Stimulated activated CD4-positive, alpha-beta T cell treated with anti-CD3 and anti-CD28 coated beads, Interleukin-1b, Interleukin-23, amount 100 ng/mL, for 1 hour (primary cell): ENCODE data around the gene PITPNM1.
"Not testable (repeated sequence)": the region's sequence is repeated elsewhere in the genome, so short reads cannot be mapped to it uniquely, and the experiment has no call there.

Experiments
- DNase-seq, 2 donors: peaks; one replicate each; pipeline ENCODE4 v3.0.0-alpha.2; 2020; ENCODE audit warnings: low read depth in 2 of 2

The PITPNM1 gene

DNA sequence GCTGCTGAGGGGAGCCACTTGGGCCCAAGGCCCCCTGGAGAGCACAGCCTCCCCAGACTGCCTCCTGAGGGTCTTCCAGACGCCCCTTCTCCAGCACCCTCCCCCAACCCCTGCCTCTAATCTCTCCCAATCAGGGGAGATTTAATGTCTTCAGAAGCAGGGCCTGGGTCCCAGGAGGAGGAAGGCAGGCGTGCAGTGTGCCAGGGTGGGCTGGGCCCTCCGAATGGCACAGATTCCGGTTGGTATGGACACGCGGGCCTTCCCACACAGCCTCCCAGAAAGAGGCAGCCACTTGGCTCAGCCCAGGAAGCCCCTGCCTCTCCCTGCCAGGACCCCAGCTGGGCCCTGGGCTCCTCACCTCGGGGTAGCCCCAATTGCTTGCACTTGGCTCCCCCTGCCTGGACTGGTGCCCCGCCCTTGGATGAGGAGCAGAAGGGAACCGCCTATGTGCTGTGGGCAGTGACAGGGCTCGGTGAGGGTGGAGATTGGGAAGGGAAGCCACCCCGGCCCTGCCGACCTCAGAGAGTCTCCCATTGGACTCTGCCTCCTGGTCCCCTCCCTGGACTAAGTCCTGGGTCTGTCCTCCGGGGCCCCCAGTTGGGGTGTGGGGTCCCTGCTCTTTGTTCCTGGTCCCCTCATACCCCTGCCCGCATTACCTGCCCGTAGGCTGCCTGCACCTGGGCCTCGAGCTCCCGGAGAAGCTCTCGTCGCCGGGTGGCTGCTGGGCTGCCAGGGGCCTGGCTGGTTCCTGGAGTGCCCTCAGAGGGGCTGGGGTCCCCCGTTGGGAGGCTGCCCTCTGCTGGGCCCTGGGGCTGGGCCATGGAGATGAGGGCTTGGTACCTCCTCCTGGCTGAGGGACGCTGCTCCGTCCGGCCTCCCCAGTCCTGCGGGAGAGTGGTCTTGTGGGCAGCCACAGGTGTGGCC, 18.7 kb upstream of the PITPNM1 start:
- no peak for DNase-seq

DNA sequence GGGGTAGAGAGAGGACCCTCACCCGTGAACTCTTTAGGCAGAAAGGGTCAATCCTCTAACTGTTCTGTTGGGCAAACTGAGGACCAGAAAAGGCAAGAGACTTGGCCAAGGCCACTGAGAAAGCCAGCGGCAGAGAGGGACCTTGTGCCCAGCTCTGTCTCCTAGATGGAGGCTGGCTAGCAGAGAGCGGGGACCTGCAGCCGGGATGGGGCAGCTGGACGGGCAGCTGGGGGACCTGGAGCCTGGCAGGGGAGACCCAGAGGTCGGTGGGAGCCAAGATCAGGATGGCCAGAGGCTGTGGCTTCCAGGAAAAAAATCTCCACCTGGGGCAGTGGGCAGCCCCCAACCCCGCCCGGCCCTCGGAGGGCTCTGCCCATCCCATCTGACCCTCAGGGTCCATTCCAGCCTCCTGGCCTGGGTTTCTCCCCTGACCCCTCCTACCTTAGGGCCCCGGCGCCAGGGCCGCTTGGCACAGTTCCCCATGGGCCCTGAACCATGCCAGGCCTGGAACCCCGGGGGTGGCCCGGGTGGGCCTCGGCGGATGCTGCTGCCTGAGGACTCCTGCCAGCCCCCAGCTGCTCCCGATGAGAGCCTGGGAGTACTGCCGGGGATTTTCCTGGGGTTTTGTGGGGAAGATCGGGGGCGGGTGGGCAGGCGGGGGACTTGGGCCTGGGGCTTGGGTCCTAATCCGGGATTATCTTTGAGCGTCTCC, 17.8 kb upstream of the PITPNM1 start, which contains the start of gene CABP2:
Gene CABP2 (minus strand): TSS at position 603 of the 712 bp plus-strand sequence. CDS start 120 bp downstream, at position 483.
- no peak for DNase-seq

DNA sequence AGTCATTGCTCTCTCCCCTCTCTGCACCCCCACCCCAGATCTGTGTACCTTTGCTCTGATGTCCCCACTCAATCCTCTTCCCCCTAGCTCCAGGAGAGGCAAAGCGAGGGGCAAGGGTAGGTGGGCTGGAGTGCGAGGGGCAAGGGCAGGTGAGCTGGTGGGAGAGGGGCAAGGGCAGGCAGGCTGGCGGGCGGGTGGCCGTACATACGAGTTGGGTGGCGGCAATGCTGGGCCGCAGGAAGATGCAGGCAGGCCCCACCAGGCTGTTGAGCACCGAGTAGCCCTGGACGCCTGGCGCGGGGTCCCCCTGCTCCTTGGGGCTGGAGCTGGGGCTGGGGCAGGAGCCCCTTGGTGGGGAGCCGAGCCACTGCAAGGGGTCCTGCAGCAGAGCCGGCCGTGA, 17.2 kb upstream of the PITPNM1 start:
- no peak for DNase-seq

DNA sequence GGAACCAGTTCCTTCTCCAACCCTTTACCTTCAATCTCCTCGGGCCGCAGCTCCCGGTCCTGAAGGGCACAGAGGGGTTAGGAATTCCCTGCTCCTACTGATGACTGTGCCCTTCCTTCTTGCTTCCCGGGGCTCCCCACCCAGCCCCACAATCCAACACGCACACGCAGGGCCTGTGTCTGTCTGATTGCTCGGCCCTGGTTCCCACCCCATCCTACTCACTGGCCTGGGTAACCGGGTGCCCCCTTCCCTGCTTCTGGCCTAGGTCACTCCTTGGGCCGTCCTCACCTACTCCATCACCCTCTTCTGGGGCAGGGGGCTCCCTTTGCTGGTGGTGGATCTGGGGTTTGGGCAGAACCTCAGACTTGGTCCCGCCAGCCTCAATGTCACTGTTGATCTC, 16.8 kb upstream of the PITPNM1 start:
- DNase-seq, result no peak

DNA sequence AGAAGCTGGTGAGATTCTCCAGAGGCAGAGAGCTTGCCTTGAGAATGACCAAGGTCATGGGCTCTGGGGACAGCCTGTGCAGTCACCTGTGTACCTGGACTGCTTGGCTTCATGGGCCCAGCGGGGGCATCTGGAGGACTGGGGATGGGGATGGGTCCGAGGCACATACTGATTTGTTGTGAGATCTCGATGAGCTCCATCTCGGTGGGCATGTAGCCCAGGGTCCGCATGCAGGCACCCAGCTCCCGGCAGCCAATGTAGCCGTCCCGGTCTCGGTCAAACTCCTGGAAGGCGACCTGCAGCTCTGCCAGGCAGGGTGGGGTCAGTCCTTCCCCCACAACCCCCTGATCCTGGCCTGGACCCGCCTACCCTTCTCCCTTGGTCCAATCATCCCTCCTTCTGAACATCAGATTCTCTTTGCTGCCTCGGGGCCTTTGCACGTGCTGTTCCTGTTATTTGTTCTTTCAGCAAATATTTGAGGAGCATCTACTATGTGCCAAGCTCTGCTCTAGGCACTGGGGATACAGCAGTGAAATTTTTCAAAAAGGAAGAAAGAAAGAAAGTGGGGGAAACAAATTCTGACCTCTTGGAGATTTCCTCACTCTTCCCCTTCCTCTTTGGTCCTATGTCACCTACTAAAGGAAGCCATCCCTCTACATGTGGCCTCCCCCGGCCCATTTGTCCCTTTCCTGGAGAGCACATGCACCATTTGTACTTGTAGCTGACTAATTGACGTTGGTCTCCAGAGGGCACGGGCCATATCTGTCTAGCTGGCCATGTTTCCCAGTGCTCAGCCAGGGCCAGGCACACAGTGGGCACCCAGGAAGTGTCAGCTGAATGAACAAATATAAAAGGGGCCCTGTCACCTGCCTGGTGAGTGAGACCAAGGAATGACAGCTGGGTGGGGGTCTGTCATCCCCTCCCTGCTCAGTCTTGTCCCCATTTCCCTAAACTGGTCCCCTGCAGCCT, 16.0 kb upstream of the PITPNM1 start:
- no peak for DNase-seq

DNA sequence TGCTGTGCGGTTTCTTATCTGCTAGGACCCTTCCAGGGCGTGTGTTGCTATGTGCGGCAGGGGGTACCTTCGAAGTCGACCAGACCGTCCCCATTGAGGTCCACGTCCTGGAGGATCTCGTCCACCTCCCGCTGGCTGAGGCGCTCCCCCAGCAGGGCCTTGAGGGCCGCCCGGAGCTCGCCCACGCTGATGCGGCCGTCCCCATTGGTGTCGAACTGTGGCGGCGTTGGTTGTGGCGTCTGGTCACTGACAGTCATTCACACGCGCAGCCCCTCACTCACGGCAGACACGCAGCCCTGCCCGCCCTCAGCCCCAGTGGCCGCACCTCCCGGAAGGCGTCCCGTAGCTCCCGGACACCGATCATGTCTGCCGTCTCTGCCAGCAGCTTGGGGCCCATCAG, 14.6 kb upstream of the PITPNM1 start:
- no peak for DNase-seq

DNA sequence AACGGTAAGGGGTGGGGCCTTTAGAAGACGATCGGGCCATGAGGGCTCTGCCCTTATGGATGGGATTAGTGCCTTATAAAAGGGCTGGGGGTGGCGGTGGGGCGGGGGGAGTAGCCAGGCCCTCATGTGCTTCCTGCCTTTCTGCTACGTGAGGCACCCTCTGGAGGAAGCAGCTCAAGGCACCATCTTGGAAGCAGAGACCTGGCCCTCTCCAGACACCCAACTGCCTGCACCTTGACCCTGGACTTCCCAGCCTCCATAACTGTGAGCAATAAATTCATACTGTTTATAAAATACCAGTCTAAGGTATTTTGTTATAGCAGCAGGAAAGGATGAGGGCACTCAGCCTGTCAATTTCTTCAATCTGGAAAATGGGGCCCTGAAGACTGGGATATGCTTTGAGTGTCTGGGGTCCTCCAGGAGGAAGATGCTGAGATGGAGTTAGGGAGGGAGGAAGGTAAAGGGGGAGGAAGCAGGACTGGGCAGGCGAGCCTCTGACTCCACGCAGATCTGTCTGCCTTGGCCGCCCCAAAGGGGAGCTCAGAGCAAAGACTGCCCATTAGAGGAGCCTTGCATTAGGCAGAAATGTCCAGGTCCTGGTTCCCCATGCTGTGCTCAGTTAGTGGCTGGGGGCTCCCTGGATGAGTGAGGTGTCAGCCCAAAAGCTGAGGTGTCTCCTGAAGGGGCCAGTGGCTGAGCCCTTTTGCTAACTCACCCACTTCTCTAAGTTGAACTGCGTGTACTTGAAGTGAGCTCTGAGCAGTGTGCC, 12.8 kb upstream of the PITPNM1 start:
- DNase-seq, result no peak

DNA sequence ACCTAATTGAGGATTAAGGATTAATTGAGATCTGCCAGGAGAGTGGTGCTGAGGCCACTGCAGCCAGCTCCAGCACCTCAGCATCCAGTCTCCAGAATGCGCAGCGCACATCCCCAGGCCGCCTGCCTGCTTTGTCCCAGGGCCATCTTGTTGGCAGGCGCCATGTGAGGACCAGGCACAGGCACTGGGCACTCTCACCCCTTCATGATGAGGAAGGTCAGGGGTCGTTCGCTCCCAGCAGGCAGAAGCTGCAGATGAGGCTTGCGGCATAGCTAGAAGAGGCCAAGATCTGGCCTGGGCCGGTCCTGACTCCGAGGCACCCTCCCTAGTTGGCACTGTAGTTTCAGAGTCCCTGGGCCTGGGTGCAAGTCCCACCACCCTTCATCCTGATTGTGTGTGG, 11.6 kb upstream of the PITPNM1 start:
- no peak for DNase-seq

DNA sequence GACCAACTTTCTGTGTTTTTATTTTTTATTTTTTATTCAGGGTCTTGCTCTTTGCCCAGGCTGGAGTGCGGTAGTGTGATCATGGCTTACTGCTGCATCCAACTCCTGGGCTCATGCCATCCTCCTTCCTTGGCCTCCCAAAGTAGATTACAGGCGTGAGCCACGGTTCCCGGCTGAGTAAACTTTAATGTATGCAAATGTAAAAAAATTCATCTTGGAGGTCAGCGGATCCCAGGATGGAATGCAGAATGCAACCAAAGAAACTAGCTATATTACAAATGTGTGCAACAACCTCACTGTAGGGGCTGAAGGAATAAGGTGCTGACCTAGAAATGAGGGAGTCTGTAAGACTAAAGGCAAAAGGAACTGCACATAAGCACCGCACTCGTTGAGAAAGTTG, 9.0 kb upstream of the PITPNM1 start:
- no peak for DNase-seq

DNA sequence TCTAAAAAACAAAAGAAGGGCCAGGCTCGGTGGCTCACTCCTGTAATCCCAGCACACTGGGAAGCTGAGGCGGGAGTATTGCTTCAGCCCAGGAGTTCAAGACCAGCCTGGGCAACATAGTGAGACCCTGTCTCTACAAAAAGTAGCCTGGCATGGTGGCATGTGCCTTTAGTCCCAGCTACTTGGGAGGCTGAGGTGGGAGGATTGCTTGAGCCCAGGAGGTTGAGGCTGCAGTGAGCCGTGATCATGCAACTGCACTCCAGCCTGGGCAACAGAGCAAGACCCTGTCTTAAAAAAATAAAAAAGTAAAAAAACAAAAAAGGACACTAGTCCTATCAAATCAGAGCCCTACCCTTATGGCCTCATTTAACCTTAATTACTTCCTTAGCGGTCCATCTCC, 6.4 kb upstream of the PITPNM1 start:
- not testable (repeated sequence) for DNase-seq

DNA sequence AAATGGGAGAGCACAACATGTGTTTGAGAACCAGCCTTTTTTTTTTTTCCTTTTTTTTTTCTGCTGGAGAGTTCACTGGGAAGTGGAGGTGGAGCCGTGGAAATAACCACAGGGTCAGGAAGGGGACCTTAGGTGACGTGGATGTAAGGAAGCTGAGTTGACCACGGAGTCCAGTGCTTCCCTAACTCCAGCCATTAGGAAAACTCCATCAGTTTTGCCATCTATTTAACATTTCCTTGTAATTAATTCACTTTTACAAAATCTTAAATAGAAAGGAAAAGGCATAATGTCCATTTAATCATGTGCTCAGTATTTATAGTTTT, 4.8 kb upstream of the PITPNM1 start:
- DNase-seq, result no peak

DNA sequence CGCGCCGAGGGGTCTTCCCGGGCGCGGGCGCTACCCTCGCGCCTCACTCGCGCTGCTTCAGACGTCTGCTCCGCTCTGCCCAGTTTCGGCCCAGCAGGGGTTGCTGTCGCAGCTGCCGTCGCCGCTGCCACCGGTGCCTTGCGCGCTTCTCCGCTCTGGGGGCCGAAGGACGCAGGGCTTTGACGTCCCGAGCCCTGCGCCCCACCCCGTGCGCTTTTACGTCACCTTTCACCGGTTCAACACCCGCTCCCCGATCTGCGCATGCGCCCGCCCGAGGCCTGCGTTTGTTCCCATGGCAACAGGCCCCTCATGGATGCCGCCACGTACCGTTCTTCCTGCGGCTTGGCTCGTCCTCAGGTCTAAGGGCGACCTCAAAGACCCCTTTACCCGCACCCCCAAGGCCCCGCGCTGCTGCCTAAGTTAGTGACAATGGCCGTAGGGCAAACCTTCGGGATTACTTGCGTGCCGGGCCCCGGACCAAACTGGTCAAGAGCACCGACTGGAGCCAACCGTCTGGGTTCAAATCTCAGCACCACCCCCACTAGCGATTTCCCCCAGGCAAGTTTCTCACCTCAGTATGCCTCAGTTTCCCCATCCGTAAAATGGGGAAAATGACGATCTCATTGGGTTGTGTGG, 3.4 kb upstream of the PITPNM1 start:
- DNase-seq, result peak; percentile 98 to 99

DNA sequence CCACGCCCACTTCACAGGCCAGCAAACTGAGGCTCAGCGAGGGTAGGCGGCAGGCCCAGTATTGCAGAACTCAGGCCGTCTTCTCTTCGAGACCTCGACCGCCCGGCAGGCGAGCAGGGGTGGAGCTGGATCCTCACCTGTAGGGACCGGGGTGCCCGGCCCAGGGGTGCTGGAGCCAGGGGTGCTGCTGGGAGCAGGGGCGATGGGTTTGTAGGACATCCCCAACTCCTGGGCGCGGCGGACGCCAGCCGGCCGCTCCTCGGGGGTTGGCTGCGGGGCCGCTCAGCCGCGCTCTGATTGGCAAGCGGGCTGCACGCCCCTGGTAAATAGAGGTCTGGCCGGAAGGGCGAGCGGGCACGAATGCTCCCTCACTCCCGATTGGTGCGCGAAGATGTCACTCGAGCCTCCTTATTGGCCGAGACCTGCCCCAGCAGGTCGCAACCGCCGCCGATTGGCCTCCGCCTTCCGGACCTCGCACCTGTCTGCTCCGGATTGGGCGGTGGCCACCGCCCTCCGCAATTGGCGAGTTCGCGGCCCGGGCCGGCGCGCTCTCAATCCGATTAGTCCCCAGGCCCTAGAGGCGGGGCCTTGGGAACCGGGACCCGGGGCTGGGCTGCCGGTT, 2.8 kb upstream of the PITPNM1 start, which contains the start of gene CDK2AP2:
Gene CDK2AP2 (minus strand): TSS at position 299 of the 622 bp plus-strand sequence. CDS start 80 bp downstream, at position 219.
- peak; percentile 92 to 95 for DNase-seq

DNA sequence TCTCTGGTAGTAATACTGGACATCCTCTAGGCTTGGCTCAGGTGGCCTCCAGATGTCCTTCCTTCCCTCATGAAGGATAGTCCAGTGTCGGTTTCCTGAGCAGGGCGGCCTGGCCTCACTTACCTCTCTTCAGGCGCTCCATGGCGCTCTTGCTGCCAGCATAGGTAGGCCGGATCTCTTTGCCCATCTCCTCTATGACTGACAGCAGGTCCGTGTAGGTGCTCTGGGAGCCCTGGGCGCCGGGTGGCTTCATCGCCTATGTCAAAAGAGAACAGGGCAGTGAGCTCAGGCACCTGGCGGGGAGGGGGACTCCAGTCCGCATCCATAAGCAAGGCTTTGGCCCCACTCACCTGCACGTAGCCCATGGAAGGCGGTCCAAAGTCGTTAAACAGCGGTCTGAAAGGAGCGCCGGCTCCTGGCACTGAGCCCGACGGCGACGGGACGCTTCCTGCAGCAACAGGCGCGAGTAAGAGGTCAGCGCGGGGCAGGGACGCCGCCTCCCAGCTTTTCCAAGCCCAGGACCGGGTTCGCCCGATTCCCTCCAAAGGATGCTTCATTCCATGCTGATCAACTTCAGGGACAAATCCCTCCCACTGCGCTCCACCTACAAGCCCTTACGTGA, 2.2 kb upstream of the PITPNM1 start:
- DNase-seq, result no peak

DNA sequence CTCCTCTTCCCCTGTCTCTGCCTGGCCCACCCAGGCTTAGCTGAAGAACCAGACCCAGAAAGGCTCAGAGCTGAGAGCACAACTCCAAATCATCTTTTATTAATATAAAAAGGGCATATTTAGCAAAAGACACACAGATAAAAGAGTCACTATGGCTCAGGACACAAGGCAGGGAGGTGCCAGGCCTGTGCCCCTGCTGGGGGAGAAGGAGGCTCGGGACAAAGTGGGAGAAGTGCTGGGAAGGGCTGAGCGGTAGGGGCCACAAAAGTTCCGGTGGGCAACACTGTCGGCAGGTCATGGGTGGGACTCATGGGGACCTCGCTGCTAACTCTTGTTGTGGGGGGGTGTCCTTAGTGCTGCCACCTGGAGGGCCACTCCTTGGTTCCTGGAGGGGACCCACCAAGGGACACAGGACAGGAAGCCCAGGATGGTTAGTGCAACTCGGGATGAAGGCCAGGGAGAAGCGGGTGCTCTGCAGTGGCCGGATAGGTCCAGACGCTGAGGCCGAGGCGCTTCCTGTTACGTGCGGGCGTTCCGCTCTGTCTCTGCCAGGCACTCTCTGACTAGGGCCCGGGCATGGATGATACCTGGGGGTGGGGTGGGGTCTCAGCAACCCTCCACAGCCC, 1.4 kb upstream of the PITPNM1 start:
- no peak for DNase-seq

DNA sequence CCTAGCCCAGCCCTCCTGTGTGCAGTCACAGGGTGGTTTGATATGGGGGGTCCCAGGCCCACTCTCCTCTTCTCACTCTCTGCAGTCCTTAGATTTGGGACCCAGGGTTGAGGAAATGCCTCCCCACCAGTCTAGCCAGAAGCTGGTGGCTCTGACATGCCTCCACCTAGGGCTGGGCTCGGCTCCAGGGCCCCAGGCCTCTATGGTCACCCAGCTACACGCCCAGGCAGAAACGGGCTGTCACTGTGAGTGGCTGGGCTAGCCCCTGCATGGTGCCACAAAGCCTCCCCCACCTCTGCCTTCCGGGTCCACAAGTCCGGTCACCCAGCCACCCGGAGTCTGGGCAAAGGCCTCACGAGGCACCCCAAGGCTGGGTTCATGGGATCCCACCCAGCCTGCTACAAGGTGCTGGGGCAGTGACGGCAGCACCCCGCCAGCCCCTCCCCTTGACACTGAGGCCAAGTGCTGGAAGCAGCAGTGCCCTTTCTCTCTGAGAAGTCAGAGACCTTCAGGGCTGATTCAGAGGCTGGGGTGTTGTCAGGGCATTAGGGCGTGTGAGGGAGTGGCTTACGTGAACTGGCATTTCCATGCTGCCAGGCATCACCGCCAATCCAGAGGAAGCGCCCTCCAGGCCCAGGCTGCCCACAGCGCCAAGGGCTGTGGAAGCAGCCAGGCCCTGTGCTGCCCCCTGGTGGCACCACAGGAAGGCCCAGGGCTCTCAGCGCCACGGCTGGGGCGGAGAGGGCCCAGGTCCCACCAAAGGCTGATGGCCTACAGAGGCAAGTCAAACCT, 638 bp upstream of the PITPNM1 start:
- DNase-seq, result peak; percentile 74 to 83

DNA sequence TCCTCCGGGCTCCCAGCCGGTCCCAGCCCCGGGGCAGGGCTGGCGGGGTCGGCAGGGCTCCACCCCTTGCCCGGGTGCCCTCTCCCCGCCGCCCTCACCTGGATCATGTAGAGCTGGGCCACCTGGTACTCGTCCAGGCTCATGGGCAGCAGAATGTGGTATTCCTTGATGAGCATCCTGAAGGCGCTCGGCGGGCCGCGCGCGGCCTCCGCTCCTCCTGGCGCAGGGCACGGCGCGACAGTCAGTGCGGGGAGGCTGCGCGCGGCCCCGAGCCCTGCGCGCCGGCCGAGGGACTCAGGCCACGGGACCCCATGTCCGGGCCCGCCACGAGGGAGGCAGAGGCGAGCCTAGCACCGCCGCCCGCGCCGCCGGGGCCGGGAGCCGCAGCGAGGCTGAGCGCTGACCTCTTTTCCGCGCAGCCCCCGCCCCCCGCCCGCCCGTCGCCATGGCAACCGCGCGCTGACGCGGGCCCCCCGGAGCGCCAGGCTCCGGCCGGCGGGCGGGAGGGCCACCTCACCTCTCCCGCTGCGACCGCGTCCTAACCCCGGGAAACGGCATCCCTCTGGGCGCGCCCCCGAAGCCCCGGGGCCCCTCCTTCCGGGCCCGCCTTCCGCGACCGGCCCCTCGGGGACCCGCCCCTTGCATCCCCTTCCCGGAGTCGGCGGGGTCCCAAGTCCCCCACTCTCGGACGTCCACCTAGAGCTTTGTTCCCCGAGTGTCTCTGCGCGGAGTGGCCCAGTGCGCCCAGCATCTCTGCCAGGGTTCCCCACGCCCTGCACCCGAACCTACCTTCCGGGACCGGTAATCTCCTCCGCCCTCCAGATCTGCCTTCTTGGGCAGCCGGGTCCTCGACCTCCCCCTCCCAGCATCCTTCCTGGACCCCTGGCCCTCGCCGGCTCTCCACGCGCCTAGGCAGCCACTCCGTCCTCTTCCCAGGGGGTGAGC, 886 bp downstream of the PITPNM1 start:
- no peak for DNase-seq
